Activated CD4-positive, alpha-beta T cell treated with anti-CD3 and anti-CD28 coated beads, Interleukin-2, amount 50 U/mL, for 1 hour (primary cell): Measurements from ENCODE around the gene ZFP91.
"Not testable (repeated sequence)": the region's sequence is repeated elsewhere in the genome, so short reads cannot be mapped to it uniquely, and the experiment has no call there.

Source experiments
- DNase-seq: peaks from one replicate; pipeline ENCODE4 v3.0.0-alpha.2; 2020

ZFP91 gene, protein sequence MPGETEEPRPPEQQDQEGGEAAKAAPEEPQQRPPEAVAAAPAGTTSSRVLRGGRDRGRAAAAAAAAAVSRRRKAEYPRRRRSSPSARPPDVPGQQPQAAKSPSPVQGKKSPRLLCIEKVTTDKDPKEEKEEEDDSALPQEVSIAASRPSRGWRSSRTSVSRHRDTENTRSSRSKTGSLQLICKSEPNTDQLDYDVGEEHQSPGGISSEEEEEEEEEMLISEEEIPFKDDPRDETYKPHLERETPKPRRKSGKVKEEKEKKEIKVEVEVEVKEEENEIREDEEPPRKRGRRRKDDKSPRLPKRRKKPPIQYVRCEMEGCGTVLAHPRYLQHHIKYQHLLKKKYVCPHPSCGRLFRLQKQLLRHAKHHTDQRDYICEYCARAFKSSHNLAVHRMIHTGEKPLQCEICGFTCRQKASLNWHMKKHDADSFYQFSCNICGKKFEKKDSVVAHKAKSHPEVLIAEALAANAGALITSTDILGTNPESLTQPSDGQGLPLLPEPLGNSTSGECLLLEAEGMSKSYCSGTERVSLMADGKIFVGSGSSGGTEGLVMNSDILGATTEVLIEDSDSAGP

GRCh38 chr11:58578635-58579191 lies at the start of gene ZFP91:
Gene ZFP91 (plus strand): TSS chr11:58579063. CDS start chr11:58579282, 219 bp downstream.
- DNase-seq = peak; percentile 96

GRCh38 chr11:58530236-58530635 lies 48.6 kb upstream of the ZFP91 start:
- peak; percentile 46 for DNase-seq

GRCh38 chr11:58531865-58532341 lies 47.0 kb upstream of the ZFP91 start:
- no peak for DNase-seq

GRCh38 chr11:58546841-58547240 lies 32.0 kb upstream of the ZFP91 start:
- no peak for DNase-seq

DNA sequence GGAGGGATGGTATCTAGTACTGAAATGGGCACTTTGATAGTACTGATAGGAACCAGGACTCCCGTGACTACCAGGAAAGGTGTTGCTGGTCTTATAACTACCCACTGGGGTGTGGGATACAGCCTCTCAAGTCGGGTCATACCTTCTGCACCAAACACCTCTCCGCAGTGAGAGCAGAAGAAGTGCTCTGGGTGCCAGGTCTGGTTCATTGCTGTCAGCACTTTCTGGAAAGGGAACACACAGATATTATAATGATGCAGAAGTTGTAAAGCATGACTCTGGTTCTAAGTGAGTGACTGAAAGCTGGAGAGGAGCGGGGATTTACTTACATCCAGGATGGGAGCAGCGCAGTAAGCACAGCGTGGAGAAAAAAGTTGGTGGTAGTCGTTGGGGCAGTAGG lies 29.2 kb upstream of the ZFP91 start:
- no peak for DNase-seq

- no peak for DNase-seq
Observed at GRCh38 chr11:58560842-58561241, 18.0 kb upstream of the ZFP91 start.

GRCh38 chr11:58561394-58562098 lies 17.3 kb upstream of the ZFP91 start:
- DNase-seq = no peak

DNA sequence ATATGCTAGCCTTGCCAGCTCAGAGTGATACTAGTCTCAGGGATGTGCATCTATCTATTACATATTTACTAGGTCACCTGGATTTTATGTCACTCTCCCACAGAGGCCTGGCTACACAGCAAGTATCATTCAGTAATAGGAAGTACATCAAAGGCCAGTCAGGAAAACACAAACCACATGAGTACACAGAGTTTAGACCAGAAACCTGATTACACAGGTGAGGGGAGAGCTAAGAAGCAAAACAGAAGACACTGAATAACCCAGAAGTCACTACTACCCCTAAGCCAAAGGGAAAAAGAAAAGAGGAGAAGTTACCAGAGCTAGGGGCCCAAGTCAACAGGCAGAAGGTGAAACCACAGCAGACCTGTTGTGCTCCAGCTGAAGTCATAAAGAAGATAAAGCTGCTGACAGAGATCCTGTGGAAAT lies 16.5 kb upstream of the ZFP91 start:
- no peak for DNase-seq

DNA sequence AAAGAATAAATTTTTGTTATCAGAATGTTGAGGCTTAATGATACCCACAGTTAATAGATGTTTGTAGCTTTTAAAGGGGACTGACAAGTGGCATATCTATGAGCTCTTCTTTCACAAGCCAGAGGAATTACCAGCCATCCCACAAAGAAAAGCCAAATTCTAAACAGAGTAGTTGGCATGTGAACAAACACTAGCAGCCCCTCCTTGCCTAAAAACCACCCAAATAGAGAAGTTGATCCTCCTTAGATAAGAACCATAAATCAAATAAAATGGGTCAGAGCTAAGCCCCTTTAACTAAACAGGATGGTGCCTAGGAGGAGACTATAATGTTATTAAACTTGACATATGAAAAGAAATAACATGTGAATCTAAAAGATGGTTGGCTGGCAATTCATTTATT lies 14.6 kb upstream of the ZFP91 start:
- DNase-seq = no peak

- peak; percentile 78 for DNase-seq
Observed at GRCh38 chr11:58567889-58568512, 10.9 kb upstream of the ZFP91 start.

- not testable (repeated sequence) for DNase-seq
Observed at GRCh38 chr11:58572906-58573305, 6.0 kb upstream of the ZFP91 start.

DNA sequence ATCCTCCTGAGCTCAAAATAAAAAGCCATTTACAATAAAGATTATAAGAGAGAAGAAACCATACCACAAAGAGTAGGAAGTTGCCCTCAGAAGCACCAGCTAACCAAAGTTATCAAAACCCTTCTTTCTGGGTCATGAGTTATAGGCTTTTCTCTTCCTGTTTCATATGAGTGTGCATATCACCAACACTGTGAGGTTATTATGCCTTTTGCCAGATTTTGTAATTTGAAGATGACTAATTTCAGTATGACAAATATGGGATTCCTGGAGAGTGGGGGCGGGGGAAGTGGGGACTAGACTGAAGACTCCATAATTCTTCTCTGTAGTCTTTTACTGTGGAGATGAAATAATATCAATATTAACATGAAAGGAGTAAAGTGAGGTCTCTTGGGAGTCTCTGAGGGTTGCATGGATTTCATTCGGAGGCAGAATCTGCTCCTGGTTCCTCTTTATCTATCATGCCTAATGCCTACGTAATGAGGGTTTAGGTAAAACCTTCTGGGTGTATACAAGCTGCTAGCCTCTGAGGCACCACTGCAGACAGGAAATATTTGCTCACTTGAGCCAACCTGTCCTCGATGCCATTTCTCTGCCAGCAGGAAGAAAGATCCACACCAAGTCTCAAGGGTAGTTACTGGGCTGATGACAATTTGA lies 5.3 kb upstream of the ZFP91 start:
- DNase-seq = peak; percentile 57

- no peak for DNase-seq
Observed at GRCh38 chr11:58574881-58575280, 4.0 kb upstream of the ZFP91 start.

GRCh38 chr11:58575377-58576020 lies 3.4 kb upstream of the ZFP91 start, which contains the start of gene LPXN:
Gene LPXN (minus strand): TSS chr11:58575856. CDS start chr11:58575772, 84 bp downstream.
- DNase-seq = peak; percentile 60

DNA sequence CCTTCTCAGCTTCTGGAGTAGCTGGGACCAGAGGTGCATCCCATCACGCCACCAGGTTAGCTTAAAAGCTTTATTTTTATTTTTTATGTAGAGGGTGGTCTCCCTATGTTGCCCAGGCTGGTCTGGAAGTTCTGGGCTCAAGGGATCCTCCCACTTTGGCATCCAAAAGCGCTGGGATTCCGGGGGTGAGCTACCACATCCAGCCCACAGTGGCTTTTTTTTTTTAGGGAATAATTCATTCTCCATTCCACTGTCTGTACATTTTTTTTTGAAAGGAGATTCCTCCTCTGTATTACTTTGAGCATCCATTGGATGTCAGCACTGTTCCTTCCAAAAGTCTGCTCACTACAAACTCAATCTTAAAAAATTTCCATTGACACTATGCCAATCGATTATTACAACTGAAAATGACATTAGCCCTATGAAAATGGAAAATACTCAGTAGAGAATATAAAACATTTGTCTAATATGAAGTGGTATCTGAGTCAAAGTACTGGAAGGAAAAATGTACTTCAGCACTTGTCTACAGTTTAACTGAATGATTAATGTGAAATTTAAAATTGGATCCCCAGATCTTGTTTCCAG lies 1.9 kb upstream of the ZFP91 start:
- no peak for DNase-seq

GRCh38 chr11:58577555-58578135 lies 1.2 kb upstream of the ZFP91 start:
- peak; percentile 74 for DNase-seq

DNA sequence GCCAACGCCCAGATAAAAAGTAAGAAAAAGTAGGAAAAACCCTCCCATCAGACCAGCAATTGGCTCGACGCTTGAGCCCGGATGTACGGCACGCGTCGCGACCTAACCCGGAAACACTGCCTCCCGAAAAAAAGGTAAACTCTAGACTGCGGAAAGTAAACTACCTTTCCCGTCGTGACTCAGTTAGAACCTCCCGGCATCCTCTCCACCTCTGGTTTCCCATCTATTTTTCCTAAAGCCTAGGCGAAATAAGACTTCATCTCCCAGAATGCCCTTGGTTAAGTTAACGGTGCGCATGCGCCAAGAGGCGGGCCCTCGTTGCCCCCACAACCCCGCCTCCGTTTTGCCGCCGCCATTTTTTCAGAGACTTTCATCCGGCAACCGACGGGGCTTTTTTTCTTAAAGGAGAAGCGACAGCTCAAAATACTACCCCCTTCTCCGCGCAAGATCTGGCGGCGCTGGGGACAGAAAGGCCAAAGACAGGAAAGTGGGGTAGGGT lies 678 bp upstream of the ZFP91 start:
- DNase-seq = peak; percentile 91

DNA sequence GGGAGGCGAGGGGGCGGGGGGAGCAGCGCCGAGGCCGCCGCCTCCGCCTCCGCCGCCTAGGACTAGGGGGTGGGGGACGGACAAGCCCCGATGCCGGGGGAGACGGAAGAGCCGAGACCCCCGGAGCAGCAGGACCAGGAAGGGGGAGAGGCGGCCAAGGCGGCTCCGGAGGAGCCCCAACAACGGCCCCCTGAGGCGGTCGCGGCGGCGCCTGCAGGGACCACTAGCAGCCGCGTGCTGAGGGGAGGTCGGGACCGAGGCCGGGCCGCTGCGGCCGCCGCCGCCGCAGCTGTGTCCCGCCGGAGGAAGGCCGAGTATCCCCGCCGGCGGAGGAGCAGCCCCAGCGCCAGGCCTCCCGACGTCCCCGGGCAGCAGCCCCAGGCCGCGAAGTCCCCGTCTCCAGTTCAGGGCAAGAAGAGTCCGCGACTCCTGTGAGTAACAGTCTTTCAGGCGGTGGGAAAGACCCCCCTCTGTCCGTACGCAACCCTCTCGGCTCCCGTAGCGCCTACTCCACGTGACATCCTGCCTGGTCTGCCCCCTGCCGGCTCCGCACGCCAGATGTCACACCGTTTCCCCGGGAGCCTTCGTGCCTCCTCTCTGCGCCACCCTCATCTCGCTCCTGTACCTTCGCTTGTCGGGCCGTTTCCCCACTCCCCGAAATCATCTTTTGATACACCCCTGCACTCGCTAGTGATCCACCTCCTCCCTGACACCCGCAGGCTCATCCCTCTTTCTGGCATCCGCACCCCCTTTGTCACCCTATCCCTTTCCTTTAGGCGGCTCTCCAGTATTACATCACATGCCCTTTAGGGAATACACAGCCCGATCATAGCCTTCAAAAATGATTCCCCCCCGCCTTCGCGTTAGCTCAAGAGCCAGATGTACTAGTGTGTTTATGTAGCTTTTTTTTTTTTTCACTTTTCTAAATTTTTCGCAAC lies 598 bp downstream of the ZFP91 start:
- DNase-seq = peak; percentile 92

- DNase-seq = no peak
Observed at GRCh38 chr11:58580311-58580710, 1.4 kb downstream of the ZFP91 start.

- DNase-seq = no peak
Observed at GRCh38 chr11:58582437-58582836, 3.6 kb downstream of the ZFP91 start.
